Measurements from ENCODE around the gene ATAD3C.
"Not testable (repeated sequence)": the region's sequence is repeated elsewhere in the genome, so short reads cannot be mapped to it uniquely, and the experiment has no call there.

ATAD3C gene

DNA sequence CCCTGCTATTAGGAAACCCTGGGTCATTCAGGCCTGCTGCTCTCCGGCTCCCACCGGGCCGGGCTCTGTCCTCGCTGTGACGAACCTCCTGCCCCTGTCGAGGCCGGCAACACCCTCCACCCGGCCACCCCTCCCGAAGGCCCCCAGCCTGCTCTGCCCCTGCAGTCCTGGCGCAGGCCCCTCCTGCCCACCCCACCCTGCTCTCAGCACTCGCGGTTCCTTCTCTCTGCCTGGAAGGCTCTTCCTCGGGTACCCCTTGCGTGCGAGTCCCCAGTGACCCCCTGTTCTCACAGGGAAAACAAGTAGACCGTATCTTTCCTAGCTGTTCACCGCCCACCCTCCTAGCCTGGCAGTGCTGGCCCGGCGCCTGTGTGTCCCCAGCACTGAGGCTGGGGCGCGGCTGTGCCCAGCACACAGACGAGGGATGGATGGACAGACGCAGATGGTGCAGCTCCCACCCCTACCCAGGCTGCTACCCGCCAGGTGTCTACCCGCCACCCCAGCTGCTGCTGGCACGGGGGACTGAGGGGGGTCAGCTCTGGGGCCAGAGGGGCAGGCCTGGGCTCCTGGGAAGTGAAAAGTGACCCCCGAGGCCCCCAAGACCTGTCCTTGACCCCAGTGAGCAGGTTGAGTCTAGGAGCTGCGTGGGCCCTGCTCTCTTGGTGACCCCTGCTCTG is 17.1 kb upstream of the ATAD3C start:
- DNase-seq: no peak

DNA sequence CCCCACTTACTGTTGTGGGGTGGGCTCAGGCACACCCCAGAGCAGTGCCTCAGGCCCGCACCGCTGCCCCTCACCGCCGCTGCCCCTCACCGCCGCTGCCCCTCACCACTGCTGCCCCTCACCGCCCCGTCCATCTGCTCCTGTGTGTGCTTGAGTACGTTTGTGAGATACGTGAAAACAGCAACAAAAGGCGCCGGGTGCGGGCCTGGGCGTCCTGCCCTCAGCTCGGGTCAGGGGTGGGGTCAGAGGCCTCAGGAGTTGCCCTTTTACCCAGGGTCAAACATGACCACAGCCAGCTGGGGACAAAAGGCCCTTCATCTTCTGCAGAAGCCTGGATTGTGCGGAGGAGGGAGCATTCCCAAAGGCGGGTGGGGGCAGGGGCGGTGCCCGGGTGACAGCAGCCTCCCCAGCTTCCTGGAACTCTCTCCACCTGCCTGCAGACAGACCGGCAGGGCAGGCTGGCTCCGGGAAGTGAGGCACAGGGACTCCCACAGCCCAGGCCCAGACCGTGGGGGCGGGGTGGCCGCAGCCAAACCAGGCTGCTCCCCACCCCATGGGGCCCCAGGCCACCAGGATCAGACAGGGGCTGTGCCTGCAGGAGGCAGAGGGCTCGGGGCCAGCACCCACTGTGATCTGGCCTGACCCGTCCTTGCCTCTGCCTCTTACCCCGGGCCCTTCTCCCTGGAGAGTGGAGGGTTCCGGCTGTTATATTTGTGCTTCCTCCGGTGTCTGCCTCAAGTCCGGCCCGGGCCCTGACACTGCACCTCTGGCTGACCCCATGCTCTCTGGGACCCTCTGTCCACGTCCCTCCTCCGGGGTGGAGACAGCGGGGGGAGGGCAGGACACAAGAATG is 16.3 kb upstream of the ATAD3C start:
- no peak for DNase-seq

DNA sequence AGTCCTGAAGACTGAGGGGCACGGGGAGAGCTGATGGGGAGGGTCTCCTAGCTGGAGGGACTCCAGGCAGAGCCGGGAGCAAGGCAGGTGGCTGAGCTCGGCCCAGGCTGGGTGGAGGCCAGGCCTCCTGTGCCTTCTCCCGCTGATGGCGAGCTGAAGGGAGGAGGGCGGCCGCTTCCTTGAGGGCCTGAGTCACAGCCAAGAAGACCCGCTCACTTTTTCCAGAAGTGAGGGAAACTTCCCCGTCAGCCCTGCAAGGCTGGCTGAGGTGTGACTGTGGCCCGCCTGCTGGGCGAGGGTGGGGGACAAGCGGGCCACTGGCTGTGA is 15.7 kb upstream of the ATAD3C start:
- peak; percentile 19 for DNase-seq

DNA sequence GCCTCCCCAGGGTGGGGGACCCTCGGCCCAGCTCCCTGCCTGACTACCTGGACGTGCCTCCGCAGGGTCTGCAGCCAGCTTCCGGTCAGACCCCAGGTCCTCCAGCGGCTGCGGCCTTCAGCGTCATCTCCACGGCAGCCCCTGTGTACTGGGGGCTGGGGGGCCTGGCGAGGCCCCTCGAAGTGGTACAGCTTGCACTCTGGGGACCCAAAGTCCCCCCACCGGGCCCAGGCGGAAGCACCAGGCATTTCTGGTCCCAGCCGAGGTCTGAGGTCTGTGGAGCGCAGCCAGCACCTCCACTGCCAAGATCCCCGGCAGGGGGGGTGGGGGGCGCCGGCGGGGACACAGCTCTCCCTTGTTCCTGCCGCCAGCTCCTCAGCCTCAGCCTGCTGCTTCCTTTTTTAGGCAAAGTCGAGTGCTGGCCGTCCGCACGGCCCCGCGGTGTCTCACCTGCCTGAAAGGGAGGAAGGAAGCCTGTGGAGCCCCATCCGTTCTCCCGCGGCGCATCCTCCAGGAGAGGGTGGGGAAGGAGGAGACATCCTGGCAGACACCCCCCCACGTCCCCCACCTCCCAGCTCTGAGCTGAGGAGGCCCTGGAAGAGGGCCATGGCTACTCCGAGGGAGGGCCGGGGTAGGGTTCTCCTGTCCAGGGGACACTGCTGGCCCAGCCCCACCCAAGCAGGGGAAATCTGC is 15.2 kb upstream of the ATAD3C start:
- peak; percentile 34 for DNase-seq

DNA sequence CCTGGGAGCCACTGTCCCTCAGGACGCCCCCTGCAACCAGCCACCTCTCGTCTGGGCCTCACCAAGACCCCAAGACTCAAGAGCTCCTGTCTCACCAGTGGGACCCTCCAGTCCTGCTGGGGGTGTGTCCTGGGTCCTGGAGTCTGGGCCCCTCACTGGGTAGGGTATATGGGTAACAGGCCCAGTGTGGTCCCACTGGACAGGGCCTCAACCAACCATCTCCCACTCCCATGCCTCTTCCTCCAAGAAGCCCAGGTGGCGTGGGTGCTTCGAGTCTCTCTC is 14.7 kb upstream of the ATAD3C start:
- no peak for DNase-seq

DNA sequence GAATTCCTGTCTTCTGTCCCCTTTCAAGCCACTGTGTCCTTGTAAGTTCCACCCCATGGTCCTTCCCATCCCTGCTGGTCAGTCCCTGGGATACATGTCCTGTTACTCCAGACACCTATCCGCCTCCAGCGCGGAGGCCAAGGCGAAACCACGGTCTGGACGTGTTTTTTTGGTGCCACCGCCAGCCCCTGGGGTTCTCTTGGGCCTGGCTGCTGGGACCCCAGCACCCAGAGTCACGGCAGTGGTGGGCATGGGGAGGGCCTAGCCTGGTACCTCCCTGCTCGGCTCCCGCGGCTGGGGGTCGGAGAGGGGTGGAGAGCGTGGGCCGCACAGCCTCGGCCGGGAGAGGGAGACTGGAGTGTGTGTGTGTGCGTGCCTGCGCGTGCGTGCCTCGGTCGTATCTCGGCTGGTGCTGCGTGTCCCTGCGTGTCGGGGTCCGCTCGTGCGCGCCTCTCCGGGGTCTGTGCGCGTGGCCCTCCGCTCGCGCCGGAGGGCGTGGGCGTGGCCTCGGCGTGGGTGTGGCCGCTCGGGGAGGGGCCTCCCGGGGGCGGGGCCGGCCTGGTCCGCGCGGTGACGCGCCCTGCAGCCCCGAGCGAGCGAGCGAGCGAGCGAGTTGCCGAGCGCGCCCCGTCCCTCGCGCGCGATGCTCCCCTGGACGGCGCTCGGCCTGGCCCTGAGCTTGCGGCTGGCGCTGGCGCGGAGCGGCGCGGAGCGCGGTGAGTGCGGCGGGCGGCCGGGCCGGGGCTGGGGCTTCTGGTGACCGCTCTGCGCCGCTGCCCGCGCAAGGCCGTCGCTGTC is 14.2 kb upstream of the ATAD3C start, which contains the start of gene VWA1:
Gene VWA1 (plus strand): TSS at position 585 of the 798 bp plus-strand sequence. CDS start 59 bp downstream, at position 644.
- DNase-seq: peak; percentile 18

DNA sequence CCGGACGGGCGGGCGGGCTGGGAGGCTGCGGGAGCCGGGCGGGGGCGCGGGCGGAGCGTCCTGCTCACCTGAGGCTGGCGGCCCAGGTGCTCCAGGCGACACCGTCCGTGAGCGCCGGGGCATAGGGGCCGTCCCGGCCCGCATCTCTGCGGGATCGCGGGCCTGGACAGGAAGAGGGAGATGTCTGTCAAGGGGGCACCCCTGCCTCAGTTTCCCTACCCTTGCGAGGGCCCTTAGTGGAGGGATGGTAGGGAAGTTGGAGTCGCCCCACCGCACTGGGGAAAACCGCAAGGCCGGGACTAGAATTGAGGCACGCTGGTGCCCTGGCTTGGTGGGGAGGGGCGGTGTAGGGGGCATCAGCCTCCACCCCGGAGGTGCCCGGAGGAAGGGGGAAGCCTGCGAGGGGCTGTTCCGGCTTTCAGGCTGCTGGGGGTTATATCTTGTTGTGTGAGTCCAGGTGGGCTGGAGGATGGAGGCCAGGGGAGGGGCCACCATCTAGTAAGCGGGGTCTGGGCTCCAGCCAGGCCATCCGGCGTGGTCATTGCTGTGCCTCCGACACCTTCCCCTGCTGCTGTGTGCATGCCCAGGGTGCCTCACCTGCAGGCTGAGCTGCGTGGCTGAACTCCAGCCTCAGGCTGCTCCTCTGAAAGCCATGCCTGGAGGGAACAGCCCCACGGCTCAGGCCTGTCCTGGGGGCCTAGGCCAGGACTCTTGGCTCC is 13.4 kb upstream of the ATAD3C start:
- no peak for DNase-seq

DNA sequence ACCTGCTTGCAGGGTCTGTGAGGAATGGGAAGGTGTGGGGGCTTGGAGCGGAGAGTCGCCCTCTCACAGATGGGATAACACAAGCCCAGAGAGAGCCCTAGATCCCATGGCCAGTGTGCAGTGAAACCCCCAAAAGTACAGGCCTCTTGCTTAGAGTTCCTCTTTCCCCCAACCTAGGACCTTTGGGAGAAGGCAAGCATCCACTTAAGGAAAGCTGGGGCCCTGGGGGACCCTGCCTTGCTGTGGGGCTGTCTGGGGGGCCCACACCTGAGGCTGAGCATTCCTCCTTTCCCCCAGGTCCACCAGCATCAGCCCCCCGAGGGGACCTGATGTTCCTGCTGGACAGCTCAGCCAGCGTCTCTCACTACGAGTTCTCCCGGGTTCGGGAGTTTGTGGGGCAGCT is 12.9 kb upstream of the ATAD3C start:
- DNase-seq: no peak

DNA sequence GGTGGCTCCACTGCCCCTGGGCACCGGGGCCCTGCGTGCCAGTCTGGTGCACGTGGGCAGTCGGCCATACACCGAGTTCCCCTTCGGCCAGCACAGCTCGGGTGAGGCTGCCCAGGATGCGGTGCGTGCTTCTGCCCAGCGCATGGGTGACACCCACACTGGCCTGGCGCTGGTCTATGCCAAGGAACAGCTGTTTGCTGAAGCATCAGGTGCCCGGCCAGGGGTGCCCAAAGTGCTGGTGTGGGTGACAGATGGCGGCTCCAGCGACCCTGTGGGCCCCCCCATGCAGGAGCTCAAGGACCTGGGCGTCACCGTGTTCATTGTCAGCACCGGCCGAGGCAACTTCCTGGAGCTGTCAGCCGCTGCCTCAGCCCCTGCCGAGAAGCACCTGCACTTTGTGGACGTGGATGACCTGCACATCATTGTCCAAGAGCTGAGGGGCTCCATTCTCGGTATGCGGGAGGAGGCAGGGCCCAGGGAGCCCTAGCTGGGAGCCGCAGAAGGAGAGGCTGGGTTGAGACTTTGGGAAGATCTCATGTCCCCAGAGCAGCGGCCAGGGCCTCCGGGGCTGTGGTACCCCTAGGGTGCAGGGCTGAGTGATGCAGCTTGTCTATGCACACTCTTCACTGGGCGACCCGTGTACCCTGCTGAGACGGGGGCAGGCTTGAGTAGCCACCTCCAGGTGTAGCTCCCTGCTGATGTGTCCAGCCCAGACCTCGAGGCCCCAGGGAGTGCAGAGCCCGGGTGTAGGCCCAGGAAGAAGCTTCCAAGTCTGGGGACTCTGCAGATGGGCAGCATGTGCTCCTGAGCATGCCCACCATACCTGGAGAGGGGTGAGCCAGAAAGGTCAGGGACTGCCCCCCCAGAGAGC is 12.2 kb upstream of the ATAD3C start:
- DNase-seq: no peak

DNA sequence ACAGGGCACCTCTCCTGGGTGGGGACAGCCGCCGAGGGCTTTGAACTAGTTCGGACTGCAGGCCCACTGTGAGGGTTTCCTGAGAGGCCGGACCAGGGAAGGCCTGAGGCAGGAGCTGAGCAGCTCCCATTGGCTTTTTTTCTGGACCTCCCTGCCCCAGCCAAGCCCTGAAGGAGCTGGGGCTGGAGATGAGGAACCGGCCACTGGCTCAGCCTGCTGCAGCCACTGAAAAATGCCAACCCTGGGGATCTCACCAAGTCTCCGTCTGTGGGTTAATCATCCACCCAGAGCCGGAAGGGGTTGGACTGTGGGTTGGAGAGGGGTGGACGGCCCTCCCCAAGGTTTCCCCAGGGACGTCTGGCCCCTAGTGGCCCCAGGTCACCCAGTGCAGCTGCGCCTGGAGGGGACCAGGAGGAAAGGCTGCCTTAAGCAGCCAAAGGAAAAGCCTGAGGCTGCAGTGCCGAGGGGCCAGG is 11.5 kb upstream of the ATAD3C start:
- DNase-seq: no peak

DNA sequence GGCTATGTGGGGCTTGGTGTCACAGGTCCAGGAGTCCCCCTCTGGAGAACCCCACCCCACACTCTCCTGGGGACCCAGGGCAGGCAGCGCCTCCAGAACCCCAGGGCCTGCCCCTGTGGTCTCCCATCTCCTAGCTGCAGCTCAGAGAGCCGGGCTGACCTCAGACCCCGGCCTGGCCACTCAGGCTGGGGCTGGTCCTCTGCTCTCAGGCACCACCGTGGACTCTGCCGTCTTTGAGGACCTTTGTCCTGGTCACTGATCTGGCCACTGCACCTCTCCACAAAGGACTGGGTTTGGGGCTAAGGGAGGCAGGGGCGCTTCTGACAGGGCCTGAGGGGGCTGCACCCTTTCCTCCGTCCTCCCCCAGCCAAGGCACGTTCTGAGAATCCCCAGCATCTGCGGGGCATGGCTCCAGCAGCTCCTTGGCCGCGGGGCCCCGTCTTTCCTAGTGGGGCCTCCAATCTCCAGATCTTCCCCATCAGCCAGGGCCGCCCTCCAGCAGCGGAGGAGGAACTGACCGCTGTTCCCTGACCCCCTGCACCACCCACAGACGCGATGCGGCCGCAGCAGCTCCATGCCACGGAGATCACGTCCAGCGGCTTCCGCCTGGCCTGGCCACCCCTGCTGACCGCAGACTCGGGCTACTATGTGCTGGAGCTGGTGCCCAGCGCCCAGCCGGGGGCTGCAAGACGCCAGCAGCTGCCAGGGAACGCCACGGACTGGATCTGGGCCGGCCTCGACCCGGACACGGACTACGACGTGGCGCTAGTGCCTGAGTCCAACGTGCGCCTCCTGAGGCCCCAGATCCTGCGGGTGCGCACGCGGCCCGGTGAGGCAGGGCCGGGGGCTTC is 10.7 kb upstream of the ATAD3C start:
- no peak for DNase-seq

DNA sequence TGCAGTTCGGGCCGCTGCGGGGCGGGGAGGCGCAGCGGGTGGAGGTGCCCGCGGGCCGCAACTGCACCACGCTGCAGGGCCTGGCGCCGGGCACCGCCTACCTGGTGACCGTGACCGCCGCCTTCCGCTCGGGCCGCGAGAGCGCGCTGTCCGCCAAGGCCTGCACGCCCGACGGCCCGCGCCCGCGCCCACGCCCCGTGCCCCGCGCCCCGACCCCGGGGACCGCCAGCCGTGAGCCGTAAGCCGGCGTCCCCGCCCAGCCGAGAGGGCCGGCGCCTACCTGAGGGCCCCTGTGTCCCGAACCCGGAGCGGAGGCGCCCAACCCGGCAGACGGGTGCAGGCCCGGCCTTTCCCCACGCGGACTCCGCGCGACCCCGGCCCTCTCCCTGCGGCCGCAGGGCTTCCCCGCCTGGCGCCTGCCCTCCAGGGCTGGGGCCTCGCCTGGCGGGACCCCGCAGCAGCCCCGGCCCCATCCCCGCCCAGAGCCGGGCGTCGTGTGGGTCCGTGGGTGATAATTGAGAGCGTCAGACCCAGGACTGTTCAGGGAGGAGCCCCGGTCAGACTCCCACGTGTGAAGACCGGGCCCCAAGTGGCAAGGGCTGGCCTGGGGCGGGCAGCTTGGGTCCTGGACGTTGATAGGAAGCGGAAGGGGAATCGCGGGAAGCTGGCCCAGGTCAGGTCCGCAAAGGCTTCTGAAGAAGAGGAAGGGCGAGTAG is 9.8 kb upstream of the ATAD3C start:
- no peak for DNase-seq

DNA sequence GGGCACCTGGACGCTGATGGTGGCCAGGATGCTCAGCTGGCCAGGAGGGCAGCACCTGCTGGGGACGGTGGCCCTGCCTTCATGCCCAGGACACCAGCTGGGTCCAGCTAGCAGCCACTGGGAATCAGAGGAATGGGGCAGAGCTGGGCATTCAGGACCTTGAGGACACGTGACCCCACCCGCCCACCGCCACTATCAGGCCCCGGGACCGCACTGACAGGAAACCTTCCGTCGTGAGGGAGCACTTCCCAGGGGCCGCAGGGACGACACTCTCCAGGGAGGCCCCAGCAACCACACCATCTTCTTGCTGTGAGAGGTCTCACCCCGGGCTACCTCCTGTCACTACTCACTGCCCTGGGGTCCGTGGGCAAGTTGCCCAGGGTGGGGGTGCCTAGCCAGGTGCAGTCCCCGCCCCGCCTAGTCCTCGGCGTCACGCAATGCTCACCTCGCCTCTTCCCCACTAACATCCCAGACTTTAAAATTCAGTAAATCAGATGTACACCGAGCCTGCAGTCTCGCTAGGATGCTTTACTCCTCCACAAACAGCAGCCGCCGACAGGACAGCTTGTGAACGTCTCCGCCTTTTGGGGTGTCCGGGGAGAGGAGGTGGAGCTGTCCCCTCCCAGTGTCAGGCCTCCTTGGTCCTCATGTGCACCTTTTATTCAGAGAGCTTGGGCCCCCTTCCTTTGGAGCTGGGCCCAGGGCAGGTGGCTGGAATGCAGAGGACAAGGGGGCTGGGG is 9.1 kb upstream of the ATAD3C start:
- no peak for DNase-seq

DNA sequence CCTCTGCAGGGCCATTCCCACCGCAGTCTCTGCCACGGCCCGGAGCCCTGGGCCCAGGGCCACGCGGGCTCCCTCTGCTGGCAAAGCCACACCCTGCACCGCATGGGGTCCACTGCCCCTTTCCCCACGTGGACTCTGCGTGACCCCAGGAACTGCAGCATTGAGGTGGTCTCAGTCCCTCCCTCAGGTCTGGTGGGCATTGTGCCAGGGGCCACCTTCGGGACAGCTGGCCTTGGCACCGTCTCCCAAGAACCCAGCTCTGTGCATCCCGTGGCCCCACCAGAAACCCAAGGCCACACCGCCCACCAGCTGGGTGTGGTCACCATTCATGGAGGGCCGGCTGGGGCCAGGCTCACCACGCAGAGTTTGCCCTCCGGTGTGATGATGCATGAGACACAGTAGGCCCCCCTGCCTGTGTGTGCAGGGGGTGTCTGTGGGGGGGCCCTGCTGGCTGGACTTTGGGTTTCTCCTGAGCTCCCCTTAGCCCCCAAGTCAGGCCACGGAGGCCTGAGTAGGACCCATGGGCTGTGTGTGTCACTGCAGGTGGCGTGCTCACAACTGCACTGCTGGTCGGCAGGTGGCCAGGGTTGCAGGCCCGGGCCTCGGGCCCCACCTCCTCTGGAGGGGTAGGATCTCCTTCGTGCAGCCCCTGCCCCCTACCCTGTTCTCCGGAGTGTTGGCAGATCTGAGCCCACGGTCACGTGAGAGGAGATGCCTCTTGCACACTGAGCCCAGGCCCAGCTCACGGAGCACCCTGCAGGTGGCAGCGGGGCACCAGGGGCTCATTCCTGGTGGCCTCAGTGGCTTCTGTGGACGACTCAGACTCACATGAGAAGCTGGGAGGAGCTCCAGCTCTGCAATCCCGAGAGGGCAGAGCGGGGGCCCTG is 8.2 kb upstream of the ATAD3C start:
- DNase-seq: no peak

DNA sequence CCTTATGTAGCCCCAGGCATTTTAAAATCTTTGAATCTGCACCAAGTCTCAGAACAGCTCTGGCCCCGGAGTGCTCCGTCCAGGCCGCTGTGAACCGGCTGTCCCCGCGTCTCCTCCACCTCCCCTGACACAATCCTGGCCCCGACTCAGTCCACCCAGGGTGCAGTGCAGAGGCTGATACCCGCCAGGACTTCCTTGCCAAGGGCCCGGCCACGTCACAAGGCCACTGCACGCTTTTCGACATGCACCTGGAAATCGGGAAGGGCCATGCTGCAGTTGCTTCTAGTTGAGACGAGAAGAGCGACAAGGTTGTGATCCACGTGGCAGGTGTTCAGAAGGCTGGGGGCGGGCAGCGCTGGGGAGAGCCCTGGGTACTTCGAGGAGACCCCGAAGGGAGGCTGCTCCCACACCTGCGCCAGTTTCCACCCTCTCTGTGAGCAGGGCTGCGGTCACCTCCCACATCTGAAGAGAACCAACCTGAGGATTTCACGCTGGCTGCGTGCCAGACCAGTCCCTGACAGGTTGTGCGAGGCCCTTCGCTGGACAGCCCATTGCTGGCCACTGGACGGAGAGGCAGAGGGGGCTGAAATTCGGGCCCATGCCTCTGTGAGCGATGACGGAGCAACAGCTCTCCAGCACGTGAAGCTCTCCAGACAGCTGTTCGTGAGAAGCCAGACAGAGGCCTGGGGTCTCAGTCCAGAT is 7.3 kb upstream of the ATAD3C start:
- DNase-seq: no peak

DNA sequence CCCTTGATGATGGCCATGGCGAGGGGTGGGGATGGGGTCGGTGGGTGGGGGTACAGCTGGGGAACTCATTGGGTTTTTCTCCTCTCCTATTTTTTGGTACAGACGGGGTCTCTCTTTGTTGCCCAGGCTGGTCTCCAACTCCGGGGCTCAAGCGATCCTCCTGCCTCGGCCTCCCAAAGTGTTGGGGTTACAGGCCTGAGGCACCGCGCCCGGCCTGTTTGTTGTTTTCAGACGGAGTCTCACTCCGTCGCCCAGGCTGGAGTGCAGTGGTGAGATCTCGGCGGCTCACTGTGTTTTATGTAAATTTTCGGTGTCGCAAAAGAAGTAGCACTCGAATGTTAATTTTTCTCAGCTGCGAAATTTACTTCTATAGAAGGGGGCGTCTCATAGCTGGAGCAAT is 2.9 kb upstream of the ATAD3C start:
- not testable (repeated sequence) for DNase-seq

DNA sequence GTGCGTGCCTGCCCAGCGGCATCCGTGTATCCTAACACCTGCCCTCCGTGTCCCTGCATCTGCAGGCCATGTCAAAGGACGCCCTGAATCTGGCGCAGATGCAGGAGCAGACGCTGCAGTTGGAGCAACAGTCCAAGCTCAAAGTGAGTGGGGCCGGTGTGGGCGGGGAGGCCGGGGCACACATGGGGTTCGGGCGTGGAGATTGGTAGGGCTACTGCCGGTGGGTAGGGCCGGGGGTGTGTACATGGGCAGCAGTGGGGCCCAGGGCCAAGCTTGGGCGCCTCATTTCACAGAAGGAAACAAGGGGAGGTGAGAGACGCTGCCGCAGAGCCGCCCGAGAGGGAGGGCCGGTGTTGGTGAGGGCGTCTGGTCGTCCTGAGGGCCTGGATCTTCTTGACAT is 1.1 kb downstream of the ATAD3C start:
- DNase-seq: not testable (repeated sequence)

Data from DMS79 treated with DMSO at 0.1 percent for 48 hours (cell line).